Stimulated activated CD4-positive, alpha-beta T cell treated with anti-CD3 and anti-CD28 coated beads, Interleukin-15, amount 100 ng/mL, for 24 hours (primary cell): Measurements from ENCODE around the gene LDLR.
"Not testable (repeated sequence)": the region's sequence is repeated elsewhere in the genome, so short reads cannot be mapped to it uniquely, and the experiment has no call there.

Experiments
- DNase-seq: peaks from one replicate; pipeline ENCODE4 v3.0.0-alpha.2; 2020

The LDLR gene

GRCh38 chr19:11076792-11077191, 12.5 kb upstream of the LDLR start:
- DNase-seq = not testable (repeated sequence)

GRCh38 chr19:11078893-11079292, 10.4 kb upstream of the LDLR start:
- DNase-seq = no peak

- no peak for DNase-seq
Measured at GRCh38 chr19:11079999-11080398, 9.3 kb upstream of the LDLR start.

- DNase-seq = no peak
Measured at GRCh38 chr19:11087870-11088505, 1.3 kb upstream of the LDLR start.

GRCh38 chr19:11088506-11089253, 583 bp upstream of the LDLR start:
- no peak for DNase-seq

GRCh38 chr19:11090014-11090263, 676 bp downstream of the LDLR start:
- not testable (repeated sequence) for DNase-seq

GRCh38 chr19:11090264-11090996, 1.2 kb downstream of the LDLR start:
- peak; percentile 99 for DNase-seq

GRCh38 chr19:11090997-11091702, 1.9 kb downstream of the LDLR start:
- DNase-seq = peak; percentile 20

GRCh38 chr19:11091703-11092153, 2.5 kb downstream of the LDLR start:
- peak; percentile 60 for DNase-seq

GRCh38 chr19:11092181-11092538, 2.9 kb downstream of the LDLR start:
- DNase-seq = peak; percentile 35

GRCh38 chr19:11093689-11094238, 4.5 kb downstream of the LDLR start:
- DNase-seq = no peak

- no peak for DNase-seq
Measured at GRCh38 chr19:11094520-11094894, 5.2 kb downstream of the LDLR start.

- DNase-seq = peak; percentile 59
Measured at GRCh38 chr19:11096210-11096841, 7.1 kb downstream of the LDLR start.

- DNase-seq = not testable (repeated sequence)
Measured at GRCh38 chr19:11097367-11097766, 8.1 kb downstream of the LDLR start.

- no peak for DNase-seq
Measured at GRCh38 chr19:11098327-11098726, 9.1 kb downstream of the LDLR start.

- DNase-seq = no peak
Measured at GRCh38 chr19:11098861-11099260, 9.6 kb downstream of the LDLR start.

- DNase-seq = no peak
Measured at GRCh38 chr19:11100049-11100448, 10.8 kb downstream of the LDLR start.

- no peak for DNase-seq
Measured at GRCh38 chr19:11101057-11101456, 11.8 kb downstream of the LDLR start.

- DNase-seq = no peak
Measured at GRCh38 chr19:11102944-11103343, 13.7 kb downstream of the LDLR start.

GRCh38 chr19:11103667-11104066, 14.4 kb downstream of the LDLR start:
- DNase-seq = not testable (repeated sequence)

- DNase-seq = no peak
Measured at GRCh38 chr19:11105014-11105636, 15.9 kb downstream of the LDLR start.

- DNase-seq = no peak
Measured at GRCh38 chr19:11106477-11106876, 17.2 kb downstream of the LDLR start.
